Panc1 (cell line): ENCODE data around the gene ACP3. TPM values are rescaled to one million over a fixed set of nuclear protein-coding genes. Genes with fewer than 3 reads are reported as not detected.

Source experiments
- ATAC-seq: fragments of 200-7000 bp; cut with Tn5 transposase; 2 replicates; pipeline ENCODE4 v1.9.1; 2020; ENCODE audit warnings: mild to moderate bottlenecking, moderate library complexity
- BruUV-seq: library from RNA; stranded (reverse); fragments of 400-500 nt; replicated peaks from 2 replicates; lab custom pipeline; 2021; lab: Mats Ljungman, UMichigan
- CTCF ChIA-PET: fragments of 300-600 bp; sonication (Branson Sonifier 250); formaldehyde crosslinking; loops from one replicate; lab custom pipeline; 2022; ENCODE audit warnings: antibody characterized with exemption; lab: Charles Lee
- POLR2A ChIA-PET: fragments of 300-600 bp; sonication (Branson Sonifier 250); formaldehyde crosslinking; loops from one replicate; lab custom pipeline; 2022; ENCODE audit warnings: antibody characterized with exemption; lab: Charles Lee
- DNase-seq: peaks from one replicate; pipeline ENCODE4 v3.0.0-alpha.2; 2010; ENCODE audit warnings: low read depth, low spot score
- H3K27ac ChIP-seq: 2 replicates; pipeline ENCODE4 v1.5.1; 2011; ENCODE audit warnings: mild to moderate bottlenecking, low read length, inconsistent platforms
- H3K27me3 ChIP-seq: fragments of 200-500 bp; sonication (Bioruptor generic); 2 replicates; pipeline ENCODE4 v1.6.0; 2014; ENCODE audit warnings: low read length, inconsistent platforms; ENCODE audit not compliant: control insufficient read depth, insufficient read depth
- H3K36me3 ChIP-seq: fragments of 200-500 bp; sonication (Bioruptor generic); 2 replicates; pipeline ENCODE4 v1.5.1; 2014; ENCODE audit warnings: inconsistent platforms, mild to moderate bottlenecking, low read length, moderate library complexity; ENCODE audit not compliant: control insufficient read depth, insufficient read depth
- H3K4me1 ChIP-seq: 2 replicates; pipeline ENCODE4 v1.5.1; 2011; ENCODE audit warnings: inconsistent platforms, mild to moderate bottlenecking, low read length, moderate library complexity; ENCODE audit not compliant: control insufficient read depth, insufficient read depth
- H3K4me3 ChIP-seq, 2 experiments: 2 replicates each; pipeline ENCODE4 v1.5.1; 2011 to 2012; ENCODE audit warnings: low read depth in 2 of 2, low read length in 2 of 2, mild to moderate bottlenecking in 2 of 2, inconsistent platforms in 1 of 2, moderate library complexity in 1 of 2
- H3K9me3 ChIP-seq: fragments of 200-500 bp; sonication (Bioruptor generic); 2 replicates; pipeline ENCODE4 v1.5.1; 2014; ENCODE audit warnings: low read depth, mild to moderate bottlenecking, inconsistent platforms, low read length, moderate library complexity; ENCODE audit not compliant: control insufficient read depth, insufficient read depth
- CTCF ChIP-seq: fragments of 450-650 bp; IDR thresholded peaks from 2 replicates; pipeline ENCODE4 v1.5.1; 2017; ENCODE audit warnings: mild to moderate bottlenecking
- POLR2AphosphoS5 ChIP-seq: IDR thresholded peaks from 2 replicates; pipeline ENCODE4 v1.6.1; 2012; ENCODE audit warnings: mild to moderate bottlenecking, low read depth, low read length, moderate library complexity
- REST ChIP-seq, 2 experiments: IDR thresholded peaks; 2 replicates each; pipeline ENCODE4 v1.6.1; 2011 to 2012; ENCODE audit warnings: low read depth in 2 of 2, control low read depth in 1 of 2, low read length in 1 of 2, mild to moderate bottlenecking in 1 of 2, moderate library complexity in 1 of 2; ENCODE audit not compliant: insufficient read depth in 1 of 2
- SIN3A ChIP-seq: IDR thresholded peaks from 2 replicates; pipeline ENCODE4 v1.6.1; 2012; ENCODE audit warnings: low read depth, mild to moderate bottlenecking, low read length, moderate library complexity, borderline replicate concordance; ENCODE audit not compliant: insufficient read depth
- TCF7L2 ChIP-seq: IDR thresholded peaks from 2 replicates; pipeline ENCODE4 v1.6.1; 2011; ENCODE audit warnings: mild to moderate bottlenecking, low read depth, low read length, inconsistent platforms
- in situ Hi-C: cut with HindIII; loops from 2 replicates; pipeline ENCODE4 v1.10.0; 2016; ENCODE audit warnings: low sequenced_read_pairs, low pct_unique_long_range_greater_than_20kb
- intact Hi-C: fragments of 100-400 bp; cut with micrococcal nuclease; formaldehyde crosslinking; loops from one replicate; pipeline ENCODE4 v1.10.0; 2022; ENCODE audit not compliant: unreplicated experiment
- total RNA-seq: library from RNA; stranded (reverse); gene quantifications from one replicate; pipeline ENCODE4 v1.2.1, GENCODE V29; 2021; ENCODE audit not compliant: unreplicated experiment

The ACP3 gene
- total RNA-seq, 1 experiment from 2014 or later: not detected

- Histone ChIP-seq H3K4me3 (no peak overlapping the region), H3K27ac (no peak overlapping the region), H3K9me3 (no peaks in the 10 kb centered on the region), H3K27me3 (peaks cover 2% of the 10 kb centered on the region; the same call in 1 of the 2 replicates), H3K4me1 (no peaks in the 10 kb centered on the region), H3K36me3 (no peaks in the 10 kb centered on the region)
- CTCF ChIA-PET: no interaction called here
- no TSS peak for BruUV-seq
- DNase-seq (no peak), ATAC-seq (no peak)
- TF ChIP-seq TCF7L2: no peak
- TF ChIP-seq POLR2AphosphoS5: no peak
- no peak for TF ChIP-seq SIN3A
- TF ChIP-seq CTCF: no peak
- TF ChIP-seq REST (IDR thresholded peaks at IDR 0.05; ENCODE audit: insufficient read depth in 1 of 2, low read depth in 2 of 2, low read length in 1 of 2): no peak
- intact Hi-C loops: loop anchor here (10.0 kb wide), 1 partner anchor 314 kb away; the partner anchor contains the start of gene CPNE4
- POLR2A ChIA-PET: no interaction called here
- in situ Hi-C loops: no loop called here
These were observed 31.3 kb downstream of the ACP3 start for GRCh38 chr3:132348531-132348930.

- Histone ChIP-seq H3K9me3 (no peaks in the 10 kb centered on the region), H3K4me1 (no peaks in the 10 kb centered on the region), H3K27me3 (peaks cover 2% of the 10 kb centered on the region; the same call in 1 of the 2 replicates), H3K4me3 (no peak overlapping the region), H3K27ac (no peak overlapping the region), H3K36me3 (no peaks in the 10 kb centered on the region)
- no peak for DNase-seq
- CTCF ChIA-PET: no interaction called here
- BruUV-seq: no TSS peak
- intact Hi-C loops: no loop called here
- in situ Hi-C loops: no loop called here
- ATAC-seq: no peak
- TF ChIP-seq POLR2AphosphoS5 (no peak), CTCF (no peak), REST (IDR thresholded peaks at IDR 0.05; ENCODE audit: insufficient read depth in 1 of 2, low read depth in 2 of 2, low read length in 1 of 2) (no peak), SIN3A (no peak), TCF7L2 (no peak)
- POLR2A ChIA-PET: no interaction called here
These were observed 33.6 kb downstream of the ACP3 start for GRCh38 chr3:132350814-132351213.
